ENCODE measurements around the gene MARCHF3. TPM values are rescaled to one million over a fixed set of nuclear protein-coding genes. Genes with fewer than 3 reads are reported as not detected.

The MARCHF3 gene
- total and polyA plus RNA-seq, 2 of the 13 experiments (the other 11 are each of a cell fraction or from before 2014, with no cell fraction given) = 4.8 to 11.9 TPM

DNA sequence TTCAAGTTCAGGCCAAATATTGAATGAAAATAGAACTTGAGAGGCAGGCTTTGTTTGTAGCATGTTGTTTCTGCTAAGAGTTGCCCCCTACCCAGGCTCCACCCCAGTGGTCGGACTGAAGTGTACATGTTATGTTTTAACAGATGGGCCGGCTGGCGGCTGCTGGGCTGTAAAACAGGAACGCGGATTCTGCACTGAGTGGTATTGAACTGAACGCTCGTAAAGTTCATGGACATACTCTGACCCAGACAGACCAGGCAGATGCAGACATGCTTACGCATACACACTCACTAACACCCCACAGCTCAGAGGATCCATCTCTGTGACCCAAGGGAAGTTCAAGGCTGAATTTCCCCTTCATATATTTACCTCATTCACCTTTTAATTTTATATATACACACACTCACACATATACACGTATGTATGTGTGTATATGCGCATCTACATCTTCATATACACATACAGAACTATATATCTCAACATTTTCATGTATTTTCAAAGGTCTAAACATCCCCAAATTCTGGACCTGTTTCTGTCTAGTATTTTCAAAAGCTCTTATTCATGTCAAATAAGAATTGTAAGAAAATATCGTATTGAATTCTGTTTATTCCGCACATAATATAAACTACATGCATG lies 1.4 kb downstream of the MARCHF3 start (continued):
- TF ChIP-seq TMF1 (CRISPR knock-in tag; IDR thresholded peaks at IDR 0.05; ENCODE audit: low read depth) = no peak
- no peak for TF ChIP-seq ZNF747 (CRISPR knock-in tag; IDR thresholded peaks at IDR 0.05; ENCODE audit: borderline replicate concordance)
- TF ChIP-seq ARID2 (CRISPR knock-in tag; IDR thresholded peaks at IDR 0.05; ENCODE audit: borderline replicate concordance) = peak; percentile 63; the same call in 1 of the 2 replicates
- TF ChIP-seq FOXK1 (CRISPR knock-in tag; IDR thresholded peaks at IDR 0.05; ENCODE audit: borderline replicate concordance, low read depth) = peak; percentile 23; the same call in 1 of the 2 replicates
- 0 out of 2 replicates have a peak, but pooled peaks have one; percentile 39 for TF ChIP-seq FOXO1 (CRISPR knock-in tag; IDR thresholded peaks at IDR 0.05)
- no peak for TF ChIP-seq DNMT1 (CRISPR knock-in tag; IDR thresholded peaks at IDR 0.05)
- no peak for TF ChIP-seq DPF2 (CRISPR knock-in tag; IDR thresholded peaks at IDR 0.05; ENCODE audit: borderline replicate concordance, low read depth)
- TF ChIP-seq ZNF468 (CRISPR knock-in tag; IDR thresholded peaks at IDR 0.05) = no peak
- TF ChIP-seq BCL6 (CRISPR knock-in tag; IDR thresholded peaks at IDR 0.05) = peak; percentile 79
- TF ChIP-seq, protein P1, sequence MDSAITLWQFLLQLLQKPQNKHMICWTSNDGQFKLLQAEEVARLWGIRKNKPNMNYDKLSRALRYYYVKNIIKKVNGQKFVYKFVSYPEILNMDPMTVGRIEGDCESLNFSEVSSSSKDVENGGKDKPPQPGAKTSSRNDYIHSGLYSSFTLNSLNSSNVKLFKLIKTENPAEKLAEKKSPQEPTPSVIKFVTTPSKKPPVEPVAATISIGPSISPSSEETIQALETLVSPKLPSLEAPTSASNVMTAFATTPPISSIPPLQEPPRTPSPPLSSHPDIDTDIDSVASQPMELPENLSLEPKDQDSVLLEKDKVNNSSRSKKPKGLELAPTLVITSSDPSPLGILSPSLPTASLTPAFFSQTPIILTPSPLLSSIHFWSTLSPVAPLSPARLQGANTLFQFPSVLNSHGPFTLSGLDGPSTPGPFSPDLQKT (CRISPR knock-in tag; IDR thresholded peaks at IDR 0.05; ENCODE audit: borderline replicate concordance) = no peak
- TF ChIP-seq KLF11 (CRISPR knock-in tag; IDR thresholded peaks at IDR 0.05) = no peak
- no peak for TF ChIP-seq ZNF282 (IDR thresholded peaks at IDR 0.05; ENCODE audit: partially characterized antibody)
- no peak for TF ChIP-seq NR2F2 (IDR thresholded peaks at IDR 0.05; ENCODE audit: borderline replicate concordance, low read depth)
- TF ChIP-seq MAFK (conservative IDR thresholded peaks at IDR 0.05 in 1 of 2, IDR thresholded peaks at IDR 0.05 in 1 of 2; ENCODE audit: low read length in 2 of 2) = no peak
- TF ChIP-seq LRRFIP1 (CRISPR knock-in tag; conservative IDR thresholded peaks at IDR 0.05) = no peak
- no peak for TF ChIP-seq ZMYM2 (CRISPR knock-in tag; IDR thresholded peaks at IDR 0.05)
- TF ChIP-seq, protein P2, sequence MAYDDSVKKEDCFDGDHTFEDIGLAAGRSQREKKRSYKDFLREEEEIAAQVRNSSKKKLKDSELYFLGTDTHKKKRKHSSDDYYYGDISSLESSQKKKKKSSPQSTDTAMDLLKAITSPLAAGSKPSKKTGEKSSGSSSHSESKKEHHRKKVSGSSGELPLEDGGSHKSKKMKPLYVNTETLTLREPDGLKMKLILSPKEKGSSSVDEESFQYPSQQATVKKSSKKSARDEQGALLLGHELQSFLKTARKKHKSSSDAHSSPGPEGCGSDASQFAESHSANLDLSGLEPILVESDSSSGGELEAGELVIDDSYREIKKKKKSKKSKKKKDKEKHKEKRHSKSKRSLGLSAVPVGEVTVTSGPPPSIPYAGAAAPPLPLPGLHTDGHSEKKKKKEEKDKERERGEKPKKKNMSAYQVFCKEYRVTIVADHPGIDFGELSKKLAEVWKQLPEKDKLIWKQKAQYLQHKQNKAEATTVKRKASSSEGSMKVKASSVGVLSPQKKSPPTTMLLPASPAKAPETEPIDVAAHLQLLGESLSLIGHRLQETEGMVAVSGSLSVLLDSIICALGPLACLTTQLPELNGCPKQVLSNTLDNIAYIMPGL (CRISPR knock-in tag; IDR thresholded peaks at IDR 0.05; ENCODE audit: borderline replicate concordance in 1 of 2, low read depth in 1 of 2) = no peak
- TF ChIP-seq, protein P3, sequence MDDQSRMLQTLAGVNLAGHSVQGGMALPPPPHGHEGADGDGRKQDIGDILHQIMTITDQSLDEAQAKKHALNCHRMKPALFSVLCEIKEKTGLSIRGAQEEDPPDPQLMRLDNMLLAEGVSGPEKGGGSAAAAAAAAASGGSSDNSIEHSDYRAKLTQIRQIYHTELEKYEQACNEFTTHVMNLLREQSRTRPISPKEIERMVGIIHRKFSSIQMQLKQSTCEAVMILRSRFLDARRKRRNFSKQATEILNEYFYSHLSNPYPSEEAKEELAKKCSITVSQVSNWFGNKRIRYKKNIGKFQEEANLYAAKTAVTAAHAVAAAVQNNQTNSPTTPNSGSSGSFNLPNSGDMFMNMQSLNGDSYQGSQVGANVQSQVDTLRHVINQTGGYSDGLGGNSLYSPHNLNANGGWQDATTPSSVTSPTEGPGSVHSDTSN (CRISPR knock-in tag; IDR thresholded peaks at IDR 0.05; ENCODE audit: borderline replicate concordance) = no peak
- no peak for TF ChIP-seq ZNF17 (CRISPR knock-in tag; IDR thresholded peaks at IDR 0.05)
- no peak for TF ChIP-seq RAD51 (IDR thresholded peaks at IDR 0.05; ENCODE audit: borderline replicate concordance)
- no peak for TF ChIP-seq KLF6 (CRISPR knock-in tag; IDR thresholded peaks at IDR 0.05)
- no peak for TF ChIP-seq POGZ (CRISPR knock-in tag; IDR thresholded peaks at IDR 0.05)
